Stromal cell of bone marrow (primary cell): ENCODE measurements around the gene NSDHL.
A peak's percentile ranks its signal among the peaks of the same experiment; 100 is the strongest.
"Not testable (repeated sequence)": the region's sequence is repeated elsewhere in the genome, so short reads cannot be mapped to it uniquely, and the experiment has no call there.

Experiments
- DNase-seq: peaks from one replicate; pipeline ENCODE4 v3.0.0-alpha.2; 2012; ENCODE audit warnings: low read depth

The NSDHL gene

GRCh38 chrX:152830312-152831305, at the start of gene NSDHL, which contains the start of gene CETN2:
NSDHL (plus strand) TSS chrX:152831063; CDS start chrX:152846325, 15,262 bp downstream.
CETN2 (minus strand) TSS chrX:152830757; CDS start chrX:152830710, 47 bp downstream.
- peak; percentile 87 for DNase-seq

- not testable (repeated sequence) for DNase-seq
Measured at GRCh38 chrX:152787062-152787461, 43.8 kb upstream of the NSDHL start.

GRCh38 chrX:152798945-152799344, 31.9 kb upstream of the NSDHL start:
- DNase-seq = no peak

GRCh38 chrX:152806035-152806434, 24.8 kb upstream of the NSDHL start:
- DNase-seq = no peak

GRCh38 chrX:152810403-152810802, 20.5 kb upstream of the NSDHL start:
- DNase-seq = no peak

GRCh38 chrX:152813206-152813605, 17.7 kb upstream of the NSDHL start:
- DNase-seq = no peak

- DNase-seq = no peak
Measured at GRCh38 chrX:152814048-152814447, 16.8 kb upstream of the NSDHL start.

GRCh38 chrX:152817078-152817764, 13.6 kb upstream of the NSDHL start:
- peak; percentile 10 for DNase-seq

- no peak for DNase-seq
Measured at GRCh38 chrX:152818356-152818755, 12.5 kb upstream of the NSDHL start.

- DNase-seq = no peak
Measured at GRCh38 chrX:152819266-152819665, 11.6 kb upstream of the NSDHL start.

- DNase-seq = no peak
Measured at GRCh38 chrX:152819732-152820131, 11.1 kb upstream of the NSDHL start.

GRCh38 chrX:152821145-152821765, 9.6 kb upstream of the NSDHL start:
- DNase-seq = no peak

- DNase-seq = no peak
Measured at GRCh38 chrX:152822383-152823086, 8.3 kb upstream of the NSDHL start.

GRCh38 chrX:152823657-152824056, 7.2 kb upstream of the NSDHL start:
- no peak for DNase-seq

GRCh38 chrX:152824841-152825374, 6.0 kb upstream of the NSDHL start:
- DNase-seq = no peak

- no peak for DNase-seq
Measured at GRCh38 chrX:152831391-152831790, 528 bp downstream of the NSDHL start.

GRCh38 chrX:152832520-152832919, 1.7 kb downstream of the NSDHL start:
- no peak for DNase-seq

- no peak for DNase-seq
Measured at GRCh38 chrX:152833378-152833777, 2.5 kb downstream of the NSDHL start.

- DNase-seq = not testable (repeated sequence)
Measured at GRCh38 chrX:152835470-152835869, 4.6 kb downstream of the NSDHL start.

- DNase-seq = no peak
Measured at GRCh38 chrX:152842772-152843338, 12.0 kb downstream of the NSDHL start.

GRCh38 chrX:152843852-152844251, 13.0 kb downstream of the NSDHL start:
- no peak for DNase-seq
